ENCODE results near the gene NTRK1.
A peak's percentile ranks its signal among the peaks of the same experiment; 100 is the strongest.

DNA sequence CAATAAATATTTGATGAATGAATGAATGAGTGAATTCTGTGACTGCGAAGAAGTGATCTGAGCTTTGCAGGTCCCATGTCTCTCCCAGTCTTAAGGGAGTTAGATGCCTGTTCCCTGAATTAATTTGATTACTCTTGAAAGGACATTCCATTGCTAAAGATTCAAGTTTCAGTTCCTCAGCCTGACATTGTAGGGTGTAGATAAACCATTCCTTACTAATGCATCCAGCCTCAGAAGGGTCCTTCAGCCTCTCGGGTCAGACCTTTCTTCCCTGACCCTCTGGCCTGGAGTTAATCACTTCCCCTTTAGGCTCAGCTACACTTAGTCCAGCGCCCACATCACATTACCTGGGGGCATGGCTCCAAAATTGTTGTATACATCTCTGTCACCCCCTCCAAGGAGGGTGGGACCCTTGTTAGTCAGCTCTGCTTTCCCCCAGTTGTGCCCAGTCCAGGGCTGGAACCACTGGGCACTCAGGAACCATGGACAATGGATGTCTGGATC is 4.3 kb upstream of the NTRK1 start:
- TF ChIP-seq POLR2A (IDR thresholded peaks at IDR 0.05; ENCODE audit: low read depth, low read length) (no peak), POLR2AphosphoS5 (IDR thresholded peaks at IDR 0.05; ENCODE audit: low read depth, low read length) (no peak), TAF1 (IDR thresholded peaks at IDR 0.05; ENCODE audit: low read depth, low read length) (no peak), SPI1 (IDR thresholded peaks at IDR 0.05; ENCODE audit: low read depth, low read length) (peak; percentile 68), POU2F2 (IDR thresholded peaks at IDR 0.05; ENCODE audit: low read depth, low read length) (no peak), PAX5 (IDR thresholded peaks at IDR 0.05; ENCODE audit: insufficient read depth, low read length, severe bottlenecking) (no peak)

All from GM12891 (cell line).